NCI-H748 (cell line): Measurements from ENCODE around the gene CAB39L.

ENCODE experiments used
- DNase-seq: peaks from one replicate; lab custom pipeline; 2025; ENCODE audit not compliant: unreplicated experiment; lab: John Stamatoyannopoulos, UW

CAB39L gene

GRCh38 chr13:49314344-49314882, 129.5 kb downstream of the CAB39L start:
- no peak for DNase-seq

- DNase-seq, result no peak
Observed at GRCh38 chr13:49311816-49312215, 132.0 kb downstream of the CAB39L start.

GRCh38 chr13:49310251-49310650, 133.6 kb downstream of the CAB39L start:
- no peak for DNase-seq

DNA sequence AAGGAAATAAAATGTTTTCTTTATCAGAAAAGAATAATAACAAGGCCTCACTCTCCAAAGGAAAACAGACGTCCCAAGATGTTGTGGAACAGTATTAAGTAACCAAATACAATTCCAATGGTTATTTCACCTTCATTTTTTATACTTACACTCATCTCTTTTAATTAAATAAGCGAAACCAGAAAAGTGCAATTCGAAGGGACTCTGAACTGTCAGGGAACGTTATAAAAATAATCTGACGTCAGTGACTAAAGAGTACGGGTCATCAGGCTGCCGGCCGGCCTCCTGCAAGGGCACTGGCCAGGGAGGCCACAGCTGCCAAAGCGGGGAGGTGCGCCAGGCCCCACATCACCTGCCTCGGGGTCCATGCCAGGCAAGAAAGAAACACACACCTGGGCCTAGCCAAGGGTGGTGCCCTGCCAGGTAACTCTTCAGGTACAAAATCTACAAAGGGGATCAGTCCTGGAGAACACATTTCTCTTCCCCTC, 134.9 kb downstream of the CAB39L start:
- DNase-seq, result no peak

GRCh38 chr13:49308097-49308875, 135.6 kb downstream of the CAB39L start:
- DNase-seq, result no peak

- no peak for DNase-seq
Observed at GRCh38 chr13:49307365-49307764, 136.5 kb downstream of the CAB39L start.

- no peak for DNase-seq
Observed at GRCh38 chr13:49305792-49306425, 138.0 kb downstream of the CAB39L start.

- DNase-seq, result no peak
Observed at GRCh38 chr13:49304763-49305700, 138.8 kb downstream of the CAB39L start.

- DNase-seq, result no peak
Observed at GRCh38 chr13:49304356-49304755, 139.5 kb downstream of the CAB39L start.

GRCh38 chr13:49303533-49304252, 140.2 kb downstream of the CAB39L start:
- DNase-seq, result no peak

GRCh38 chr13:49302817-49303216, 141.0 kb downstream of the CAB39L start:
- DNase-seq, result no peak

- DNase-seq, result no peak
Observed at GRCh38 chr13:49302222-49302621, 141.6 kb downstream of the CAB39L start.

DNA sequence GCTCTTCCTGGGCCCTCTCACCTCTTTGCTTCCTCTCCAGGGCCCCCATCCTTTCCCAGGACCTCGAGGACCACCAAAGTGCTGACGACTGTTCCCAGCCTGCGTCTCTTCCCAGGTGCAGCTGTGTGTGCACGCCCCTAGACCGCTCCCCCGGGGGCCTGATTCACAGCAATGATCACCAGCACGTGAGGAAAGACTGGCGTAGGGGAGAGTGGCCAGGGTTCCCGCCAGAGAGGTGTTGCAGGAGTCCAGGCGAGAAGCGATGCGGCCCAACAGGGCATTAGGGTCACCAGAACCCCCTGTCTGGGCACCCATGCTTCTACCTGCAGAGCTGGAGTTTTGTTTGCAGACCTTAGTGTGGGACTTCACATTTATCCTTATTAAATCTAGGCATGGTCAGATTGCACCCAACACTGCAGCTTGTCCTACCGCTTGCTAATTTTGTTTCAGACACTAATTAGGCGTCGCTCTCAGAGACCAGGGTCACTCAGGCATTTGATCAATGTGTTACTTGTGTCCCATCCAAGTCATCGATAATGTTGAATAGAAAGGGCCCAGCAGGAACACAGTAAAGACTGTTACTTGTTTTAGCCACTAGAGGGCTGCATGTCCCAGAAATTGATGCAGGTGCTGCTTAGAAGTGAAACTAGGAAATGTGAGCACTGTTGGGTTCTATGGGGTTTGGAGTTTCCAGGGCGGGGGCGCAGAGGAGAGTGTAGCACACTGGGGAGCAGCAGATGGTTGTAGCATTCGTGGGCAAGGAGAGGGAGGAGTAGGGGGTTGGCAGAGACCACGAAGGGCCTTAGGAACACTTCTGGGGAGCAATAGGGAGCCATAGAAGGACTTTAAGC, 142.9 kb downstream of the CAB39L start:
- DNase-seq, result peak; percentile 77

DNA sequence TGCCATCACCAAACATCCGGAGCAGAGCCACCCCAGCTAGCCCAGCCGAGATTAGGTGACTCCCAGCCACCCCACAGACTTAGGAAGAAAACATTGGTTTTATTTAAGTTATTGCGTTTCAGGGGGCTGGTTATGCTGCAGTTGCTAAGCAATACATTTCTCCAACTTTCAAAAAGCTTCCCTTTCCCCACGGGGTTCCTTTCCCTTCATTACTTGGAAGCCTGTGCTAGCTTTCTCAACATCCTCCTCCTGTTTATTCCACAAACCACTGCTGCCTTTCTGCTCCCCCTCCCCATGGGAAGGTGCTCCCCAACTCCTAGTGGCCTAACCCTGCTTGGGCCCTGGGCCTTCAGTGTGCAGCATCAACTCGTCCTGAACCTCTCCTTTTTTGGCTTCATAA, 143.6 kb downstream of the CAB39L start:
- DNase-seq, result no peak

GRCh38 chr13:49298903-49299605, 144.8 kb downstream of the CAB39L start:
- DNase-seq, result no peak

DNA sequence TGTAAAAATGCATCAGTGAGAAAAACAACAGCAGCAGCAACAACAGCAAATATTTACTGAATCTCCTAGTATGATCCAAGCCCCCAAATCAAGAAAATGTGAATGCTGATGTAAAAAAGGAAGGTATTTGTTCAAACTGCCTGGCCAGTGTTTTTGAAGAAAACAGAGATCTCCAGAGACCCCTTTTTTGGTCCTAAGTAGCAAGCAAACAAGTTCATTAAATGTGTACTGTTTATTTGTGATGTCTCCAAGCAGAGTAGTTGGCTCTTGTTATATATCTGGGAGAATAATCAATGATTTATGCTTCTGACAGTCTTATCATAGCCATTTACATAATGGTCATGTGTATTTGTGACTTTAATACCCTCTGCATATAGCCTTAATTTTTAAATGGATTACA, 145.4 kb downstream of the CAB39L start:
- no peak for DNase-seq

DNA sequence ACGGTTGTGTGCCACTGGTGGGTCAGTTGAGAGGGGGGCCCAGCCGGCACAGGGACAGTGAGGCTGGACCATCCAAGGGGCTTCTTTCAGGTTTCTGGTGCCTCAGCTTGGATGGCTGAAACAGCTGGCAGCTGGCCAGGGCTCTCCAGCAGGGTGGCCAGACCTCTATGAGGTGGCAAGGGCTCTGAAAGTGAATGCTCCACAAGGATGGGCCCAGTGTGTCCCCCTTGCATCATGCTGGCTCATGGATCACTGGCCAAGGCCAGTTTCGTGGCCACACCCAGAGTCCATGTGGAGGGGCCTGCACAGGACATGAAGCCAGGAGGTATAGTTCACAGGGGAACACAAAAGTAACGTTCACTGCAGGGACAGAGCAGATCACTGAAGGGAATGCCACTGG, 146.5 kb downstream of the CAB39L start:
- DNase-seq, result no peak

- no peak for DNase-seq
Observed at GRCh38 chr13:49296659-49297058, 147.2 kb downstream of the CAB39L start.

GRCh38 chr13:49295244-49295643, 148.6 kb downstream of the CAB39L start:
- DNase-seq, result no peak
